Astrocyte (in vitro differentiated cells and primary cell): ENCODE results near the gene TMEM129. TPM values are rescaled to one million over a fixed set of nuclear protein-coding genes. Genes with fewer than 3 reads are reported as not detected.

ENCODE experiments used
- DNase-seq: peaks from one replicate; pipeline ENCODE4 v3.0.0-alpha.2; 2010; ENCODE audit warnings: low read depth
- FAIRE-seq: peaks from 2 replicates; lab custom pipeline; 2011; peaks lifted over from hg19 to GRCh38; lab: Jason Lieb, UNC
- H2AFZ ChIP-seq: 2 replicates; pipeline ENCODE4 v1.6.0; 2012; ENCODE audit warnings: low read depth, low read length, inconsistent platforms
- H3K27ac ChIP-seq: 2 replicates; pipeline ENCODE4 v1.5.1; 2011; ENCODE audit warnings: low read depth, low read length, inconsistent platforms
- H3K27me3 ChIP-seq: 2 replicates; pipeline ENCODE4 v1.6.0; 2011; ENCODE audit warnings: low read length, inconsistent platforms; ENCODE audit not compliant: insufficient read depth
- H3K36me3 ChIP-seq: 2 replicates; pipeline ENCODE4 v1.5.1; 2011; ENCODE audit warnings: low read length, inconsistent platforms; ENCODE audit not compliant: insufficient read depth
- H3K4me1 ChIP-seq: 2 replicates; pipeline ENCODE4 v1.5.1; 2011; ENCODE audit warnings: low read length, inconsistent platforms; ENCODE audit not compliant: insufficient read depth
- H3K4me2 ChIP-seq: 2 replicates; pipeline ENCODE4 v1.6.0; 2012; ENCODE audit warnings: low read length, inconsistent platforms
- H3K4me3 ChIP-seq: 2 replicates; pipeline ENCODE4 v1.5.1; 2011; ENCODE audit warnings: low read depth, mild to moderate bottlenecking, low read length, inconsistent platforms; ENCODE audit not compliant: insufficient read depth
- H3K79me2 ChIP-seq: 2 replicates; pipeline ENCODE4 v1.6.0; 2012; ENCODE audit warnings: mild to moderate bottlenecking, low read length, inconsistent platforms; ENCODE audit not compliant: insufficient read depth
- H3K9ac ChIP-seq: 2 replicates; pipeline ENCODE4 v1.6.0; 2012; ENCODE audit warnings: mild to moderate bottlenecking, low read length, inconsistent platforms
- H3K9me3 ChIP-seq: 2 replicates; pipeline ENCODE4 v1.5.1; 2012; ENCODE audit warnings: low read depth, mild to moderate bottlenecking, low read length, inconsistent platforms; ENCODE audit not compliant: insufficient read depth
- H4K20me1 ChIP-seq: 2 replicates; pipeline ENCODE4 v1.6.0; 2012; ENCODE audit warnings: low read length, inconsistent platforms; ENCODE audit not compliant: insufficient read depth
- H3K27ac Mint-ChIP-seq: one replicate; pipeline ENCODE4 v1.8.0; 2021; ENCODE audit warnings: mild to moderate bottlenecking, mixed read lengths; ENCODE audit not compliant: unreplicated experiment
- H3K27me3 Mint-ChIP-seq: one replicate; pipeline ENCODE4 v1.8.0; 2021; ENCODE audit warnings: low read depth, mixed read lengths; ENCODE audit not compliant: unreplicated experiment
- H3K36me3 Mint-ChIP-seq: one replicate; pipeline ENCODE4 v1.8.0; 2021; ENCODE audit warnings: low read depth, mixed read lengths; ENCODE audit not compliant: unreplicated experiment
- H3K4me1 Mint-ChIP-seq: one replicate; pipeline ENCODE4 v1.8.0; 2021; ENCODE audit warnings: low read depth, mixed read lengths; ENCODE audit not compliant: unreplicated experiment
- H3K4me3 Mint-ChIP-seq: one replicate; pipeline ENCODE4 v1.8.0; 2021; ENCODE audit warnings: mild to moderate bottlenecking, moderate library complexity, mixed read lengths; ENCODE audit not compliant: unreplicated experiment
- H3K9me3 Mint-ChIP-seq: one replicate; pipeline ENCODE4 v1.8.0; 2021; ENCODE audit warnings: mild to moderate bottlenecking, mixed read lengths; ENCODE audit not compliant: unreplicated experiment
- EZH2 ChIP-seq: IDR thresholded peaks from 2 replicates; pipeline ENCODE4 v1.6.1; 2012; ENCODE audit warnings: mild to moderate bottlenecking, low read length, inconsistent platforms; ENCODE audit not compliant: insufficient read depth
- total RNA-seq: library from RNA; stranded (reverse); gene quantifications from 2 replicates; pipeline ENCODE4 v1.2.1, GENCODE V29; 2021
- TF ChIP-seq, protein P1 (sequence below): IDR thresholded peaks from 2 replicates; pipeline ENCODE4 v1.5.1; 2011; ENCODE audit warnings: low read depth, mild to moderate bottlenecking, inconsistent platforms, low read length, moderate library complexity; ENCODE audit not compliant: insufficient read depth

Gene TMEM129
- total RNA-seq, 1 donor from 2014 or later: 26.8 TPM

DNA sequence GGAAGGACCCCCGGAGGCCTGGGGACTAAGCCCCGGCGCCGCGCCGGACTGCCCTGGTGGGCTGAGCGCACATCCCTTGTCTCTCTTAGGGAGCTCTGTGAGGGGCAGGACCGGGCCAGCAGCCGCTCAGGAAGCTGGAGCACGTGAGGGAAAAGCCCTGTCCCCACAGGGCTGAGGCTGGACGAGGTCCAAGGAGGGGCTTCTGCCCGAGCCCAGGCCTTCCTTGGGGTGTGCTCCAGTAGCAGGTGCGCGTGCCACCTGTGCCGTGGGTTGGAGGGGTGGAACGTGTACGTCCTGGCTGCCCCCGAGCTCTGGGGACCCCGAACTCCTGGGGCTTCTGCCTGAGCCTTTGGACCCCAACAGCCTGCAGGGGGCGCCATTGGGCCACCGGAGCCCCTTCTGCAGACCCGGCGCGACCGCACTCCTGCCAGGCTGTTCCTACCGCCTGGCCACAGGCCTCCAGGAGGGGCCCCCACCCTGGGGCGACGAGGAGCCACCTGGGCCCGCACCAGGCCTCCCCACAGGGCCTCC lies 27.4 kb upstream of the TMEM129 start:
- H3K27ac ChIP-seq: no peak overlapping the region
- peak overlapping the region; percentile 41 for H3K4me2 ChIP-seq
- H2AFZ ChIP-seq: peak overlapping the region; percentile 34
- no peaks in the 10 kb centered on the region for H3K79me2 ChIP-seq
- H3K36me3 ChIP-seq: no peaks in the 10 kb centered on the region
- H3K9me3 Mint-ChIP-seq: no peaks in the 10 kb centered on the region
- H3K4me3 ChIP-seq: no peak overlapping the region
- H3K4me3 Mint-ChIP-seq: no peak overlapping the region
- H3K27me3 Mint-ChIP-seq: no peaks in the 10 kb centered on the region
- peaks cover 2% of the 10 kb centered on the region for H3K36me3 Mint-ChIP-seq
- DNase-seq: no peak
- peaks cover 5% of the 10 kb centered on the region for H4K20me1 ChIP-seq
- no peaks in the 10 kb centered on the region for H3K9me3 ChIP-seq
- H3K4me1 ChIP-seq: no peaks in the 10 kb centered on the region
- no peaks in the 10 kb centered on the region for H3K4me1 Mint-ChIP-seq
- TF ChIP-seq, protein P1, sequence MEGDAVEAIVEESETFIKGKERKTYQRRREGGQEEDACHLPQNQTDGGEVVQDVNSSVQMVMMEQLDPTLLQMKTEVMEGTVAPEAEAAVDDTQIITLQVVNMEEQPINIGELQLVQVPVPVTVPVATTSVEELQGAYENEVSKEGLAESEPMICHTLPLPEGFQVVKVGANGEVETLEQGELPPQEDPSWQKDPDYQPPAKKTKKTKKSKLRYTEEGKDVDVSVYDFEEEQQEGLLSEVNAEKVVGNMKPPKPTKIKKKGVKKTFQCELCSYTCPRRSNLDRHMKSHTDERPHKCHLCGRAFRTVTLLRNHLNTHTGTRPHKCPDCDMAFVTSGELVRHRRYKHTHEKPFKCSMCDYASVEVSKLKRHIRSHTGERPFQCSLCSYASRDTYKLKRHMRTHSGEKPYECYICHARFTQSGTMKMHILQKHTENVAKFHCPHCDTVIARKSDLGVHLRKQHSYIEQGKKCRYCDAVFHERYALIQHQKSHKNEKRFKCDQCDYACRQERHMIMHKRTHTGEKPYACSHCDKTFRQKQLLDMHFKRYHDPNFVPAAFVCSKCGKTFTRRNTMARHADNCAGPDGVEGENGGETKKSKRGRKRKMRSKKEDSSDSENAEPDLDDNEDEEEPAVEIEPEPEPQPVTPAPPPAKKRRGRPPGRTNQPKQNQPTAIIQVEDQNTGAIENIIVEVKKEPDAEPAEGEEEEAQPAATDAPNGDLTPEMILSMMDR: peak; percentile 36
- peak; percentile 7 for TF ChIP-seq EZH2
- no peak overlapping the region for H3K9ac ChIP-seq
- no peak overlapping the region for H3K27ac Mint-ChIP-seq
- FAIRE-seq: no peak
- no peaks in the 10 kb centered on the region for H3K27me3 ChIP-seq

DNA sequence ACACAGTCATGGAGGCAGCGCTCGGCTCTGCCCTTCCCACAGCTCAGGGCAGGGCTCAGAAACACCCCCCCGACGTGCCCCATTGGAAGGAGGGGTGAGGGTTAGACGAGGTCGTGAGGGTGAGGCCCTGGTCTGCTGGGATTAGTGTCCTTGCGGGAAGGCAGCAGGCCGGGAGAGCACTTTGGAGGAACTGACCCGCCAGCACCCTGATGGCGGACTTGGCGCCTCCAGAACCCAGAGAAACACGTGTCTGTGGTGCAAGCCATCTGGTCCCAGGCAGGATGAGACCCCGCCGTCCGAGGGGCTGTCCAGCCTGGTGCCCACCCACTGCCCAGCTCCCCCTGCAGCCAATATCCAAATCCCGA lies 26.5 kb upstream of the TMEM129 start:
- Mint-ChIP-seq H3K27me3 (no peaks in the 10 kb centered on the region), H3K4me3 (no peak overlapping the region), H3K9me3 (no peaks in the 10 kb centered on the region), H3K4me1 (no peaks in the 10 kb centered on the region), H3K27ac (no peak overlapping the region), H3K36me3 (peaks cover 4% of the 10 kb centered on the region)
- TF ChIP-seq EZH2: no peak
- TF ChIP-seq, protein P1: no peak
- H3K27me3 ChIP-seq: no peaks in the 10 kb centered on the region
- peaks cover 5% of the 10 kb centered on the region for H4K20me1 ChIP-seq
- no peak overlapping the region for H3K4me3 ChIP-seq
- FAIRE-seq (no peak), DNase-seq (no peak)
- no peak overlapping the region for H3K27ac ChIP-seq
- H3K36me3 ChIP-seq: no peaks in the 10 kb centered on the region
- H3K9ac ChIP-seq: no peak overlapping the region
- H2AFZ ChIP-seq: no peak overlapping the region
- no peaks in the 10 kb centered on the region for H3K4me1 ChIP-seq
- no peaks in the 10 kb centered on the region for H3K9me3 ChIP-seq
- no peaks in the 10 kb centered on the region for H3K79me2 ChIP-seq
- H3K4me2 ChIP-seq: no peak overlapping the region

DNA sequence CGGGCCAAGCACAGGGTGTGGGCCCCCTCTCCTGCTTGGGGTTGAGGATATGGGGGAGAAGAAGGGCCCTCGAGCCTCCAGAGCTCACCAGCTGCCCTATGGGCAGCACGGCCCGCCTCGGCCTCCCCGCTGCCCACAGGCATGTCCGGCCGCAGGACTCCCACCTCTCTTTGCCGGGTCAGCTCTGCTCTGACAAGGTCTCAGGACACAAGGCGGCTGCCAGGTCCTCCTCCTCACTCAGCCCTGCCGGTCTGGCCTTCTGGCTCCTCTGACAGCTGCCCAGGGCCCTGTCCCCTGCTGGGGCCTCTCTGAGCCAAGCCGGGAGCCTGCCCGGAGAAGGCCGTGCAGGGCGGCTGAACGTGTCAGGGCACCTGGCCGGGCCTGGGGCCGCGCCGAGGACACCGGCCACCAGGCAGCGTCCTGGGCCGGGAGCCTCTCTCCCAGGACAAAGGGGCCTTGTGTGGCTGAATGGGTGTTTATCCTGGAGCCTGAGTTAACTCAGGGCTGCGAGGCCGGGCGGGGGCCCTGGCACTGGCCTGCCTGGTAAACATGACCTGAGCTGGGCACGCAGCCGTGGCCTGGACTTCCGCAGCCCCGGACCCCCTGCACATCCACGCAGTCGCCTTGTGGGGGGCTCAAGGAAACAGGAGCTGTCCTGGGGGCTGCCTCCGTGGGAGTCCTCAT lies 25.9 kb upstream of the TMEM129 start:
- Histone ChIP-seq H4K20me1 (peaks cover 5% of the 10 kb centered on the region), H2AFZ (no peak overlapping the region), H3K27ac (no peak overlapping the region), H3K4me1 (no peaks in the 10 kb centered on the region), H3K36me3 (no peaks in the 10 kb centered on the region), H3K79me2 (no peaks in the 10 kb centered on the region), H3K4me2 (no peak overlapping the region), H3K4me3 (no peak overlapping the region), H3K9ac (no peak overlapping the region), H3K27me3 (no peaks in the 10 kb centered on the region), H3K9me3 (no peaks in the 10 kb centered on the region)
- no peaks in the 10 kb centered on the region for H3K27me3 Mint-ChIP-seq
- no peaks in the 10 kb centered on the region for H3K4me1 Mint-ChIP-seq
- H3K27ac Mint-ChIP-seq: no peak overlapping the region
- no peak overlapping the region for H3K4me3 Mint-ChIP-seq
- no peak for FAIRE-seq
- H3K36me3 Mint-ChIP-seq: peaks cover 6% of the 10 kb centered on the region
- no peak for DNase-seq
- TF ChIP-seq, protein P1: no peak
- TF ChIP-seq EZH2: no peak
- H3K9me3 Mint-ChIP-seq: no peaks in the 10 kb centered on the region
